Activated T-cell treated with anti-CD3 and anti-CD28 coated beads for 48 hours (primary cell): ENCODE measurements around the gene TMEM147.
A peak's percentile ranks its signal among the peaks of the same experiment; 100 is the strongest.
"Not testable (repeated sequence)": the region's sequence is repeated elsewhere in the genome, so short reads cannot be mapped to it uniquely, and the experiment has no call there.

Experiments used
- DNase-seq: peaks from one replicate; pipeline ENCODE4 v3.0.0-alpha.2; 2020; ENCODE audit warnings: low read depth

Gene TMEM147

DNA sequence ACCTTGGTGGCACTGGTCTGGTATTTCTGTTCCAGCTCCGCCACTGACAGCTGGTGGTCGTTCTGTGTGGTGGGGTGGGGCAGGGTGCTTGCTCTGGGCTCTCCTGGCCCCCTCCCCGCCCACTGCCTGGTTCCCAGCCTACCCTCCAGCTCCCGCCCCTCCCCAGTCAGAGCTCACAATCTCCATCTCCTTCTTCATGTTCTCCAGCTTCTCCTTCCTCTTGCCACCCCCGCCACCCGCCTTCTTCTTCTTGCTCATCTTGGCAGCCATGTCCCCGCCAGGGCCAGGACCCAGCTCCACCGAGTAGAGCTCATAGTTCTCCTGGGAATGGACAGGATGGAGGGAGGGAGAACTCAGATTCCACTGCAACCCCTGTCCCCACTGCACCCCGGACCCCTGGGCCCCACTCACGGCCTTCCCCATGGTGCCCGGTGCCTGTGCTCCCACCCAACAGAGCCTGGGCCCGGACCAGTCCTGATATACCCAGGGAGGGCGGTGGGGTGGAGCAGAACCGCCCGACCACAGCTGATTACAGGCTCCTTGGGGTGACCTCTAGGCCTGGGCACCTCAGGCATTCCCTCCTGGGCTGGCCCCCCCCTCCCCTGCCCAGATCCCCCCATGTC, 17.9 kb downstream of the TMEM147 start, which contains the start of gene ATP4A:
Gene ATP4A (minus strand): TSS at position 452 of the 623 bp plus-strand sequence. CDS start 29 bp downstream, at position 423.
- DNase-seq, result no peak

GRCh38 chr19:35565016-35565856, 19.8 kb downstream of the TMEM147 start:
- DNase-seq, result no peak

GRCh38 chr19:35566738-35567137, 21.3 kb downstream of the TMEM147 start:
- DNase-seq, result no peak

DNA sequence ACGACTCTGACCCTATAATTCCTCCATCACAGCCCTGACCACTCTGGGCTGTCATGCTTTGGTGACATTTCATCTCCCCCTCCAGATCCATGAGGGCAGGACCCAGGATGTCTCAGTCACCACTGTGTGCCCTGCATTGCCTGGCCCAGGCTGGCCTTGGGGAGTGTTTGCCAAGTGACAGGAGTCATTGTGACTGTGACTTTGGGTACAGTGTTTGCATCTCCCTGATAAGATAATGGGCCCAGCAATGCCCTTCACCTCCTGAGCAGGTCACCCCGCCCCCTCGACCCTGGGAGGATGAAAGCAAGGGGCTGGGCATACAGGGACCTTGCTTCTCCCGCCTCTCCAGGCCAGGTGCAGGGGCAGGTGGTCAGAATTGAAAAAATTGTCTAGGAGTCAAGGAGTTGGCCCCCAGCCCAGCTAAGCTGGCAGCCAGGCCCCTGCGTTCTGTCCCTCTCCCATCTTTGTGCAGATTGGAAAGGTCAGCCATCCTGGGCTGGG, 23.9 kb downstream of the TMEM147 start:
- no peak for DNase-seq

GRCh38 chr19:35571406-35571965, 26.1 kb downstream of the TMEM147 start:
- DNase-seq, result no peak

DNA sequence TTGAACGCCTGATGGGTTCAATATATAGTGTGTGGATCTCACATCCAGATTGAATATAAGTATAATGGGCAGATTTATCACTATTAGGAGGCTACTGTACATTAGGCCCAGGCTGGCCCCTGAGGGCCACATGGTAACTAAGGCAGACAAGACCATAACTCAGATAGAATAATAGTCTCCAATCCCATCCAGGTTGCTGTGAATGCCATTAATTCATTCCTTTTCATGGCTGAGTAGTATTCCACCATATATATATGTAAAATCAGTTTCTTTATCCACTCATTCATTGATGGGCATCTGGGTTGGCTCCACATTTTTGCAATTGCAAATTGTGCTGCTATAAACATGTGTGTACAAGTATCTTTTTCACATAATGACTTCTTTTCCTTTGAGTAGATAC, 32.5 kb downstream of the TMEM147 start:
- DNase-seq, result no peak

DNA sequence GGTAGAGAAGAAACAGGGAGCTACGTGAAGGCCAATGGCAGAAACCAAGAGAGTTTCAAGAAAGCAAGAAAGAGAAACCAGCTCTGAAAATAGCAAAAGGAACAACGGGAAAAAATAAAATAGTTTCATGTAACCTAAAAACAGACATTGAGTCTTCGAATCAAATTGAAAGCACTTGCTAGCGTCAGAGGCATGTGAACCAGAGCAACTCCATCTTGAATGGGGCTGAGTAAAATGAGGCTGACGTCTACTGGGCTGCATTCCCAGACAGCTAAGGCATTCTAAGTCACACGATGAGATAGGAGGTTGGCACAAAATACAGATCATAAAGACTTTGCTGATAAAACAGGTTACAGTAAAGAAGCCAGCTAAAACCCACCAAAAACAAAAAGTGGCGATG, 33.3 kb downstream of the TMEM147 start:
- no peak for DNase-seq

- no peak for DNase-seq
These were observed 37.3 kb downstream of the TMEM147 start for GRCh38 chr19:35582760-35583159.

DNA sequence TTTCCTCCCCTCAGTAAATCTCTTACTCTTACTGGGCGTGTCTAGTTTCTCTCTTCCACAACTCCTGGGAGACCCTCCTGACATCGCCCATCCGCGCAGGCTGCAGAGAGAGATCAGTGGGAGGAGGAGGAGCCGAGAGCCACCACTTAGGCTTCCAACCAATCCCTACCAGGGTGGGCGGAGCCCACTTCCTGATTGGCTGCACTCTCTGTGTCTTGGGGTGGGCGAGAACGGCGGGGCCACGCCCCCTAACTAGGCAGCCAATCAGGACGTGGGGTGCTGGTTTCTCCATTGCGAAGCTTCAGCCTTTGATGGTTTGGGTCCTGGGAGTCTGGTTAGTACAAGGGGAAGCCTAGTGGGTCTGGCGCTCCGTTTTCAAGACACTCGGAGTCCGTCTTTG, 40.4 kb downstream of the TMEM147 start, which contains the start of gene PMIS2:
Gene PMIS2 (plus strand): TSS at position 326 of the 400 bp plus-strand sequence. CDS start 87 bp downstream, outside the sequence.
- DNase-seq, result peak; percentile 44

DNA sequence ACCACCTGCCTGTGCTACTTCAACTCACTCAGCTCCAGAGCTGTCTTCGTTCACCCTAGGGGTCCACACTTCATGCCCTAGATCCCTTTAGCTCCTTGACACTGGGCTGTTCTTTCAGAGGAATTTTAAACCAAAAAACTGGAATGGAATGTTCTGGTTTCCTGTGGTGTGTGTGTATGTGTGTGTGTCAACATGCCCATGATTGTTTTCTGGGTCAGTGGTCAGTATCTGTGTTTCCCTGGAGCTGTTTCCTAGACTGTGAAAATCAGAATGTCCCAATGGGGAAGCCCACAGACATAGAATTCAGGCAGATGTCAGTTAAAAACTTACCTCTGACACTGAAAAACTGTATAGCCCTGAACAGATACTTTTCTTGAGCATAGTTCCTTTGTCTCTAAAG, 41.9 kb downstream of the TMEM147 start:
- DNase-seq, result no peak

DNA sequence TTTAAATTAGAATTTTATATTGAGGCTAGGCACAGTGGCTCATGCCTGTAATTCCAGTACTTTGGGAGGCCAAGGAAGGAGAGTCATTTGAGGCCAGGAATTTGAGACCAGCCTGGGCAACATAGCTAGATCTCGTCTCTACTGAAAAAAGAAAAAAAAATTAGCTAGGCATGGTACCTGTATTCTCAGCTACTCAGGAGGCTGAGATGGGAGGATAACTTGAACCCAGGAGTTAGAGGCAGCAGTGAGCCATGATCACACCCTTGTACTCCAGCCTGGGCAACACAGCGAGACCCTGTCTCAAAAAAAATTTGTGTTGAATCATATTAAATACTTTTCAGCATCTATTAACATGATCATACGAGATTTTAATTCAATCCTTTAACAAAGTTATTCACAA, 45.4 kb downstream of the TMEM147 start:
- DNase-seq, result no peak

- no peak for DNase-seq
These were observed 46.8 kb downstream of the TMEM147 start for GRCh38 chr19:35592226-35592625.

DNA sequence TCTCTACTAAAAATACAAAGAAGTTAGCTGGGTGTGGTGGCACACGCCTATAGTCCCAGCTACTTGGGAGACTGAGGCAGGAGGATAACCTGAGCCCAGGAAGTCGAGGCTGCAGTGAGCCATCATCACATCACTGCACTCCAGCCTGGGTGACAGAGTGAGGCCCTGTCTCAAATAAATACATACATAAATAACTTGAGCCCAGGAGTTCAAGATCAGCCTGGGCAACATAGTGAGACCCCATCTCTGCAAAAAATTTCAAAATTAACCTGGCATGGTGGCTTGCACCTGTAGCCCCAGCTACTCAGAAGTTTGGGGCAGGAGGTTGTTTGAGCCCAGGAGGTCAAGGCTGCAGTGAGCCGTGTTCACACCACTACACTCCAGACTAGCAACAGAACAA, 49.6 kb downstream of the TMEM147 start:
- not testable (repeated sequence) for DNase-seq

DNA sequence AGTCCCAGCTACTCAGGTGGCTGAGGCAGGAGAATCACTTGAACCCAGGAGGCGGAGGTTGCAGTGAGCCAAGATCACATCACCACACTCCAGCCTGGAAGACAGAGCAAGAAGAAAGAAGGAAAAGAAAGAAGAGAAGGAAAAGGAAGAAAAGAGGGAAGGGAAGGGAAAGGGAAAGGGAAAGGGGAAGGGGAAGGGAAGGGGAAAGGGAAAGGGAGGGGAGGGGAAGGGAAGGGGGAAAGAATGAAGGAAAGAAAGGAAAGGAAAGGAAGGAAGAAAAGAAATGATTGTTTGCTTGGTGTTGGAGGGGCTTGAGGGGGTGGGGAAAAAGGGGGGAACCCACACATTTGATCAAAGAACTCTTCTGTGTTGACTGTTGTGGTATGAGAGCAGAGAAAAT, 50.5 kb downstream of the TMEM147 start:
- DNase-seq, result no peak

GRCh38 chr19:35596366-35596999, 51.1 kb downstream of the TMEM147 start:
- DNase-seq, result no peak
